ENCODE results near the gene SPRING1. TPM values are rescaled to one million over a fixed set of nuclear protein-coding genes. Genes with fewer than 3 reads are reported as not detected.
"Not testable (repeated sequence)": the region's sequence is repeated elsewhere in the genome, so short reads cannot be mapped to it uniquely, and the experiment has no call there.

SPRING1 gene
- total RNA-seq, 1 donor from 2014 or later = 50.8 TPM

GRCh38 chr12:116750298-116750697 is 12.4 kb upstream of the SPRING1 start:
- no peaks in the 10 kb centered on the region for H3K4me1 Mint-ChIP-seq
- no peak for DNase-seq (ENCODE audit: low read depth, low spot score)

DNA sequence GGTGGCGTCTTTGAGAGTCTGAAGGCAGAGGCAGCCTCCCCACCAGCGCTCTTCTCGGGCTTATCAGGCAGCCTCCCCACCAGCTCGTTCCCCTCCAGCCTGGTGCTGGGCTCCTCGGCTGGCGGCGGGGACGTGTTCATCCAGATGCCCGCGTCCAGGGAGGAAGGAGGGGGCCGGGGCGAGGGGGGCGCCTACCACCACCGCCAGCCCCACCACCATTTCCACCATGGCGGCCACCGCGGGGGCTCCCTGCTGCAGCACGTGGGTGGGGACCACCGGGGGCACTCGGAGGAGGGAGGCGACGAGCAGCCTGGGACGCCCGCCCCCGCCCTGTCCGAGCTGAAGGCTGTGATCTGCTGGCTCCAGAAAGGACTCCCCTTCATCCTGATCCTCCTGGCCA is 12.0 kb upstream of the SPRING1 start:
- no peak overlapping the region for H3K27ac Mint-ChIP-seq (ENCODE audit: unreplicated experiment)
- no peaks in the 10 kb centered on the region for H3K4me1 Mint-ChIP-seq
- no peak overlapping the region for H3K4me3 Mint-ChIP-seq
- peaks cover 2% of the 10 kb centered on the region for H3K9me3 Mint-ChIP-seq
- H3K27me3 Mint-ChIP-seq (ENCODE audit: low read depth) = no peaks in the 10 kb centered on the region
- TF ChIP-seq CTCF (conservative IDR thresholded peaks at IDR 0.05) = no peak
- peaks cover 17% of the 10 kb centered on the region for H3K36me3 Mint-ChIP-seq (ENCODE audit: low read depth)
- DNase-seq (ENCODE audit: low read depth, low spot score) = no peak

More at GRCh38 chr12:116750298-116750697, 12.4 kb upstream of the SPRING1 start:
- no peak overlapping the region for H3K4me3 Mint-ChIP-seq
- TF ChIP-seq CTCF (conservative IDR thresholded peaks at IDR 0.05) = no peak
- H3K27me3 Mint-ChIP-seq (ENCODE audit: low read depth) = no peaks in the 10 kb centered on the region
- H3K36me3 Mint-ChIP-seq (ENCODE audit: low read depth) = peaks cover 19% of the 10 kb centered on the region
- H3K9me3 Mint-ChIP-seq = peaks cover 2% of the 10 kb centered on the region
- peak overlapping the region; percentile 83 for H3K27ac Mint-ChIP-seq (ENCODE audit: unreplicated experiment)

GRCh38 chr12:116745554-116745953 is 7.7 kb upstream of the SPRING1 start:
- no peak for DNase-seq (ENCODE audit: low read depth, low spot score)
- no peaks in the 10 kb centered on the region for H3K9me3 Mint-ChIP-seq
- H3K36me3 Mint-ChIP-seq (ENCODE audit: low read depth) = no peaks in the 10 kb centered on the region
- H3K27ac Mint-ChIP-seq (ENCODE audit: unreplicated experiment) = no peak overlapping the region
- H3K27me3 Mint-ChIP-seq (ENCODE audit: low read depth) = no peaks in the 10 kb centered on the region
- TF ChIP-seq CTCF (conservative IDR thresholded peaks at IDR 0.05) = no peak
- H3K4me1 Mint-ChIP-seq = no peaks in the 10 kb centered on the region
- no peak overlapping the region for H3K4me3 Mint-ChIP-seq

GRCh38 chr12:116744766-116745165 is 6.9 kb upstream of the SPRING1 start:
- Mint-ChIP-seq H3K27ac (ENCODE audit: unreplicated experiment) (no peak overlapping the region), H3K4me3 (no peak overlapping the region), H3K36me3 (ENCODE audit: low read depth) (no peaks in the 10 kb centered on the region), H3K9me3 (no peaks in the 10 kb centered on the region), H3K4me1 (no peaks in the 10 kb centered on the region), H3K27me3 (ENCODE audit: low read depth) (no peaks in the 10 kb centered on the region)
- no peak for DNase-seq (ENCODE audit: low read depth, low spot score)
- no peak for TF ChIP-seq CTCF (conservative IDR thresholded peaks at IDR 0.05)

DNA sequence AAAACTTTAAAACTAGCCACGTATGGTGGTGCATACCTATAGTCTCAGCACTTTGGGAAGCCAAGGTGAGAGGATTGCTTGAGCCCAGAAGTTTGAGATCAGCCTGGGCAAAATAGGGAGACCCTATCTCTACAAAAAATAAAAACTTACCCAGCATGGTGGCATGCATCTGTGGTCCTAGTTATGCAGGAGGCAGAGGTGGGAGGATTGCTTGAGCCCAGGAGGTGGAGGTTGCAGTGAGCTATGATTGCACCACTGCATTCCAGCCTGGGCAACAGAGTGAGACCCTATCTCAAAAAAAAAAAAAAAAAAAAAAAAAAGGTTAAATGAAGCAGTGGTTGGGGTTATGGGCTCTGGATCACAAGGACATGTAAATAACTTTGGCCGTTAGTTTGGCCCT is 4.9 kb upstream of the SPRING1 start:
- not testable (repeated sequence) for DNase-seq (ENCODE audit: low read depth, low spot score); H3K4me3 Mint-ChIP-seq; H3K36me3 Mint-ChIP-seq (ENCODE audit: low read depth); H3K27ac Mint-ChIP-seq (ENCODE audit: unreplicated experiment); H3K27me3 Mint-ChIP-seq (ENCODE audit: low read depth); H3K9me3 Mint-ChIP-seq
- peaks cover 17% of the 10 kb centered on the region for H3K4me1 Mint-ChIP-seq

DNA sequence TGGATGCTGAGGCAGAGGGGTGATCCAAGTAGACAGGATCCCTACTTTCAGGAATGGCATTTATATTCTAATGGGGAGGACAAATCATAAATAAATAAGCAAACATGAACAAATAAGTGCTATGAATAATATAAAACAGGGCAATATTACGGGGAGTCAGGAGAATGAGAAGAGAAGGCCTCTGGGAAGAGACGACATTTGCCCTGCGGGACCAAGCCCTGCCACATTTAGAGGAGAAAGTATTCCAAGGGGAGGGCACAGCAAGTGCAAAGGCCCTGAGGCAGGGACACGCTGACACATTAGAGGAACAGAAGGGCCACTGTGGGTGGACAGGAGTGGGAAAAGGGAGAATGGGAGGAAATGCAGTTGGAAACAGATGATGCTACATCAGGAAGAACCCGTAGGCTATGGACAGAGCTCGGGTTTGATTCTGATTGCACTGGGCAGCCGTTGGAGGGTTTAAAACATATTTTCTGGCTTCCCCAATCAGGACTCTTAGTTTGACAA is 1.6 kb upstream of the SPRING1 start:
- Mint-ChIP-seq H3K9me3 (no peaks in the 10 kb centered on the region), H3K27ac (ENCODE audit: unreplicated experiment) (peak overlapping the region; percentile 50), H3K4me3 (peak overlapping the region; percentile 99), H3K36me3 (ENCODE audit: low read depth) (peaks cover 2% of the 10 kb centered on the region), H3K27me3 (ENCODE audit: low read depth) (no peaks in the 10 kb centered on the region), H3K4me1 (peaks cover 35% of the 10 kb centered on the region)
- DNase-seq (ENCODE audit: low read depth, low spot score) = no peak
- TF ChIP-seq CTCF (conservative IDR thresholded peaks at IDR 0.05) = no peak

Measured in neural crest cell (in vitro differentiated cells).